HCT116 (cell line): Measurements from ENCODE around the gene ARSK. TPM values are rescaled to one million over a fixed set of nuclear protein-coding genes. Genes with fewer than 3 reads are reported as not detected.

Experiments
- ATAC-seq: fragments of 200-7000 bp; cut with Tn5 transposase; 2 replicates; pipeline ENCODE4 v1.9.1; 2020; ENCODE audit warnings: mild to moderate bottlenecking, moderate library complexity
- BruUV-seq: library from RNA; stranded (reverse); fragments of 400-500 nt; replicated peaks from 2 replicates; lab custom pipeline; 2021; lab: Mats Ljungman, UMichigan
- CTCF ChIA-PET: fragments of 300-600 bp; sonication (Branson Sonifier 250); formaldehyde crosslinking; loops from one replicate; lab custom pipeline; 2021; ENCODE audit warnings: antibody characterized with exemption; lab: Charles Lee
- POLR2A ChIA-PET: fragments of 300-600, 350-600 bp; sonication (Branson Sonifier 250); formaldehyde crosslinking; loops from one replicate; lab custom pipeline; 2021; ENCODE audit warnings: antibody characterized with exemption; lab: Charles Lee
- RAD21 ChIA-PET, 2 experiments: fragments of 300-600 bp; sonication (Branson Sonifier 250); formaldehyde crosslinking; loops; one replicate each; lab custom pipeline; 2023; ENCODE audit warnings: low total read pairs in 2 of 2; ENCODE audit not compliant: uncharacterized antibody in 2 of 2, unreplicated experiment in 2 of 2, low non-redundant PET in 1 of 2; lab: Charles Lee
- DNase-seq: peaks from one replicate; pipeline ENCODE4 v3.0.0-alpha.2; 2010; ENCODE audit warnings: low read depth, low spot score
- H2AFZ ChIP-seq: fragments of 200-600 bp; shearing (Covaris generic), sonication (generic); 2 replicates; pipeline ENCODE4 v1.6.1; 2017; ENCODE audit warnings: low read depth, mixed run types, mixed read lengths, antibody characterized with exemption, low read length; ENCODE audit not compliant: poor library complexity, severe bottlenecking
- H3K27ac ChIP-seq: 2 replicates; pipeline ENCODE4 v1.5.1; 2012; ENCODE audit warnings: low read depth, low read length
- H3K27me3 ChIP-seq: fragments of 200-600 bp; sonication (generic); 2 replicates; pipeline ENCODE4 v1.6.1; 2016; ENCODE audit warnings: mixed run types, low read length, mixed read lengths; ENCODE audit not compliant: insufficient read depth
- H3K36me3 ChIP-seq, 2 experiments: fragments of 200-500 bp in 1 of 2; fragments of 200-600 bp in 1 of 2; sonication (Bioruptor generic) in 1 of 2; sonication (generic) in 1 of 2; 2 replicates each; pipeline versions ENCODE4 v1.5.1 to v1.6.1; 2014 to 2016; ENCODE audit warnings: low read length in 2 of 2, inconsistent platforms in 1 of 2, mixed read lengths in 1 of 2, mixed run types in 1 of 2; ENCODE audit not compliant: insufficient read depth in 2 of 2, control insufficient read depth in 1 of 2
- H3K4me1 ChIP-seq, 2 experiments: fragments of 200-600 bp in 1 of 2; sonication (generic) in 1 of 2; 2 replicates each; pipeline versions ENCODE4 v1.5.1 to v1.6.1; 2012 to 2017; ENCODE audit warnings: low read length in 2 of 2, inconsistent platforms in 1 of 2, mild to moderate bottlenecking in 1 of 2, mixed read lengths in 1 of 2, mixed run types in 1 of 2, moderate library complexity in 1 of 2; ENCODE audit not compliant: insufficient read depth in 2 of 2, control insufficient read depth in 1 of 2
- H3K4me2 ChIP-seq: fragments of 200-600 bp; sonication (generic); 2 replicates; pipeline ENCODE4 v1.6.1; 2017; ENCODE audit warnings: mixed run types, low read length, mixed read lengths
- H3K4me3 ChIP-seq, 2 experiments: fragments of 200-600 bp in 1 of 2; sonication (generic) in 1 of 2; replicated peaks in 1 of 2; 2 replicates each; pipeline ENCODE4 v1.5.1; 2011 to 2016; ENCODE audit warnings: low read length in 2 of 2, control low read depth in 1 of 2, low read depth in 1 of 2, mild to moderate bottlenecking in 1 of 2, mixed read lengths in 1 of 2, mixed run types in 1 of 2
- H3K79me2 ChIP-seq: fragments of 200-600 bp; sonication (generic); 2 replicates; pipeline ENCODE4 v1.6.1; 2017; ENCODE audit warnings: mild to moderate bottlenecking, mixed run types, low read length, moderate library complexity, mixed read lengths; ENCODE audit not compliant: insufficient read depth
- H3K9ac ChIP-seq: fragments of 200-600 bp; sonication (generic); 2 replicates; pipeline ENCODE4 v1.6.1; 2016; ENCODE audit warnings: low read length, mixed read lengths
- H3K9me2 ChIP-seq: fragments of 200-600 bp; sonication (generic), shearing (Covaris generic); 2 replicates; pipeline ENCODE4 v1.6.1; 2017; ENCODE audit warnings: mixed run types, mild to moderate bottlenecking, moderate library complexity; ENCODE audit not compliant: insufficient read depth
- H3K9me3 ChIP-seq, 2 experiments: fragments of 200-500 bp in 1 of 2; fragments of 200-600 bp in 1 of 2; sonication (Bioruptor generic) in 1 of 2; sonication (generic) in 1 of 2; 2 replicates each; pipeline ENCODE4 v1.6.1; 2014 to 2017; ENCODE audit warnings: low read length in 2 of 2, mixed read lengths in 2 of 2, inconsistent platforms in 1 of 2, low read depth in 1 of 2, mild to moderate bottlenecking in 1 of 2, mixed run types in 1 of 2, moderate library complexity in 1 of 2; ENCODE audit not compliant: control insufficient read depth in 1 of 2, insufficient read depth in 1 of 2
- H4K20me1 ChIP-seq: fragments of 200-600 bp; sonication (generic), shearing (Covaris generic); 2 replicates; pipeline ENCODE4 v1.6.1; 2017; ENCODE audit warnings: mixed run types, mild to moderate bottlenecking, moderate library complexity; ENCODE audit not compliant: insufficient read depth
- CBX3 ChIP-seq: IDR thresholded peaks from 2 replicates; pipeline ENCODE4 v1.6.1; 2012; ENCODE audit warnings: low read depth
- CEBPB ChIP-seq: IDR thresholded peaks from 2 replicates; pipeline ENCODE4 v1.6.1; 2012; ENCODE audit warnings: low read depth
- EGR1 ChIP-seq: IDR thresholded peaks from 2 replicates; pipeline ENCODE4 v1.6.1; 2012; ENCODE audit warnings: low read depth
- ELF1 ChIP-seq: IDR thresholded peaks from 2 replicates; pipeline ENCODE4 v1.6.1; 2012; ENCODE audit warnings: low read depth, borderline replicate concordance
- EZH2 ChIP-seq: fragments of 200-600 bp; sonication (generic); IDR thresholded peaks from 2 replicates; pipeline ENCODE4 v1.6.1; 2017; ENCODE audit warnings: antibody characterized with exemption, mixed run types
- EZH2phosphoT487 ChIP-seq: fragments of 200-600 bp; IDR thresholded peaks from 2 replicates; pipeline ENCODE4 v1.6.1; 2018; ENCODE audit warnings: antibody characterized with exemption, borderline replicate concordance
- FOSL1 ChIP-seq: IDR thresholded peaks from 2 replicates; pipeline ENCODE4 v1.6.1; 2012; ENCODE audit warnings: low read depth
- JUND ChIP-seq: IDR thresholded peaks from 2 replicates; pipeline ENCODE4 v1.6.1; 2012
- POLR2A ChIP-seq: IDR thresholded peaks from 2 replicates; pipeline ENCODE4 v1.7.0; 2011; ENCODE audit warnings: borderline replicate concordance; ENCODE audit not compliant: insufficient read depth, insufficient read length; ENCODE audit errors: extremely low read depth
- POLR2AphosphoS5 ChIP-seq: IDR thresholded peaks from 2 replicates; pipeline ENCODE4 v1.6.1; 2011; ENCODE audit warnings: mild to moderate bottlenecking, low read depth, low read length, moderate library complexity
- SP1 ChIP-seq: IDR thresholded peaks from 2 replicates; pipeline ENCODE4 v1.6.1; 2012; ENCODE audit warnings: low read depth
- TCF7L2 ChIP-seq: IDR thresholded peaks from 2 replicates; pipeline ENCODE4 v1.7.0; 2011; ENCODE audit warnings: borderline replicate concordance, inconsistent platforms; ENCODE audit not compliant: insufficient read depth, insufficient read length; ENCODE audit errors: extremely low read depth
- YY1 ChIP-seq: IDR thresholded peaks from 2 replicates; pipeline ENCODE4 v1.6.1; 2011; ENCODE audit warnings: low read length, low read depth, moderate library complexity, mild to moderate bottlenecking; ENCODE audit not compliant: insufficient replicate concordance; ENCODE audit errors: extremely low read depth
- ZFX ChIP-seq: fragments of 450-650 bp; IDR thresholded peaks from 2 replicates; pipeline ENCODE4 v1.6.1; 2017
- intact Hi-C: fragments of 100-400 bp; cut with micrococcal nuclease; formaldehyde crosslinking; loops from 2 replicates; pipeline ENCODE4 v1.10.0; 2022
- total RNA-seq: library from RNA; stranded (reverse); gene quantifications from one replicate; pipeline ENCODE4 v1.2.1, GENCODE V29; 2021; ENCODE audit not compliant: unreplicated experiment
- TF ChIP-seq, protein P1 (sequence below): IDR thresholded peaks from 2 replicates; pipeline ENCODE4 v1.6.1; 2012; ENCODE audit warnings: low read depth

ARSK gene
- total RNA-seq, 1 experiment from 2014 or later: 4.6 TPM

DNA sequence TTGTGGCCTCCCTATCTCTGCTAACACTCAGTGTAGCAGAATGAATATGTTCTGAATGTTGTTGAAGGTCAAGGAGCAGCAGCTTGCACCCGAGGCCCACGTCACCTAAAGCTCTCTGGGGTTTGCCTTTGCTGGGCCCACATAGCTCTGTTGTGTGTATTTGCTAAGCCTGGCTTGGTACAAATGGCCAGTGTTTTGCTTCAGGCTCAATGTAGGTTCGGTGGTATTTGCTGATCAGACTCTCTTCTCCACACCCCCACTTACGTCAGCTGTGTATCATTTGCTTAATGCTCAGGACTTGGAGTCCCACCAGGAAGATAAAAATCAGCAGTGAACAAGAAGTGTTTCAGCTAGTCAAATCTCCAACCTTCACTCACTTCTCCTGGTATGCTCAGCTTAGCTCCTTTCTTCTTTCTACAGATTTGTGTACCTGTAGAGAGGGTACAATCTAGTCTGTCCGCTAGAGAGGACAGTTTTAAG is 86.9 kb downstream of the ARSK start:
- ATAC-seq (no peak), DNase-seq (no peak)
- H3K79me2 ChIP-seq: no peaks in the 10 kb centered on the region
- H4K20me1 ChIP-seq: no peaks in the 10 kb centered on the region
- TF ChIP-seq EGR1: no peak
- TF ChIP-seq CEBPB: no peak
- no peak for TF ChIP-seq EZH2
- TF ChIP-seq FOSL1: no peak
- TF ChIP-seq, protein P1, sequence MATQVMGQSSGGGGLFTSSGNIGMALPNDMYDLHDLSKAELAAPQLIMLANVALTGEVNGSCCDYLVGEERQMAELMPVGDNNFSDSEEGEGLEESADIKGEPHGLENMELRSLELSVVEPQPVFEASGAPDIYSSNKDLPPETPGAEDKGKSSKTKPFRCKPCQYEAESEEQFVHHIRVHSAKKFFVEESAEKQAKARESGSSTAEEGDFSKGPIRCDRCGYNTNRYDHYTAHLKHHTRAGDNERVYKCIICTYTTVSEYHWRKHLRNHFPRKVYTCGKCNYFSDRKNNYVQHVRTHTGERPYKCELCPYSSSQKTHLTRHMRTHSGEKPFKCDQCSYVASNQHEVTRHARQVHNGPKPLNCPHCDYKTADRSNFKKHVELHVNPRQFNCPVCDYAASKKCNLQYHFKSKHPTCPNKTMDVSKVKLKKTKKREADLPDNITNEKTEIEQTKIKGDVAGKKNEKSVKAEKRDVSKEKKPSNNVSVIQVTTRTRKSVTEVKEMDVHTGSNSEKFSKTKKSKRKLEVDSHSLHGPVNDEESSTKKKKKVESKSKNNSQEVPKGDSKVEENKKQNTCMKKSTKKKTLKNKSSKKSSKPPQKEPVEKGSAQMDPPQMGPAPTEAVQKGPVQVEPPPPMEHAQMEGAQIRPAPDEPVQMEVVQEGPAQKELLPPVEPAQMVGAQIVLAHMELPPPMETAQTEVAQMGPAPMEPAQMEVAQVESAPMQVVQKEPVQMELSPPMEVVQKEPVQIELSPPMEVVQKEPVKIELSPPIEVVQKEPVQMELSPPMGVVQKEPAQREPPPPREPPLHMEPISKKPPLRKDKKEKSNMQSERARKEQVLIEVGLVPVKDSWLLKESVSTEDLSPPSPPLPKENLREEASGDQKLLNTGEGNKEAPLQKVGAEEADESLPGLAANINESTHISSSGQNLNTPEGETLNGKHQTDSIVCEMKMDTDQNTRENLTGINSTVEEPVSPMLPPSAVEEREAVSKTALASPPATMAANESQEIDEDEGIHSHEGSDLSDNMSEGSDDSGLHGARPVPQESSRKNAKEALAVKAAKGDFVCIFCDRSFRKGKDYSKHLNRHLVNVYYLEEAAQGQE: no peak
- TF ChIP-seq POLR2A: no peak
- TF ChIP-seq ZFX: no peak
- H3K4me2 ChIP-seq: no peak overlapping the region
- no peaks in the 10 kb centered on the region for H3K9me3 ChIP-seq
- no TSS peak for BruUV-seq
- H3K27me3 ChIP-seq: no peaks in the 10 kb centered on the region
- intact Hi-C loops: no loop called here
- no peak overlapping the region for H3K9ac ChIP-seq
- no peak overlapping the region for H2AFZ ChIP-seq
- no peak overlapping the region for H3K27ac ChIP-seq
- no peak overlapping the region for H3K4me3 ChIP-seq
- H3K9me2 ChIP-seq: no peaks in the 10 kb centered on the region
- ChIA-PET POLR2A (no interaction called here), RAD21 (no interaction called here), CTCF (interaction anchor here (1.1 kb wide), 1 partner anchor 139 kb away, joined by 3 read pairs; no protein-coding TSS in a partner anchor)
- H3K4me1 ChIP-seq: peaks cover 0 to 18% of the 10 kb centered on the region in 2 experiments; a peak in 3 of 4 replicates
- no peaks in the 10 kb centered on the region for H3K36me3 ChIP-seq

DNA sequence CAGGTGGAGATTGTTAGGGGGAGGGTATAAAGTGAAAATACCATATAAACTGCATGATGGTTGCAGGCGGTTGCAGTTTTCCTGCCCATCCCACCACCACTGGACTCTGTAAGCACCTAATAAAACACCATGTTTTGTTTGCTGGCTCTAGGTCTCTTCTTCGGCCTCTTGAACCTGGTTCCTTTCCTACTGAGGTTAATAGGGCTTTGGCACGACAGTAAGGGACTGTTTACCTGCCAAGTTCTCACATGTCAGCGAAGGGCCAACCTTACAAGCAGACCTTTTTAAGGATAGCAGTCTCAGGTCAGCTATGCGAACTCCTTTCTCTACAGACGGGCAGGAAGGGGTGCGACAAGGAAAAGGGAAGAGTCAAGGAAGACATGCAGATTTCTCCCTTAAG is 88.3 kb downstream of the ARSK start:
- Histone ChIP-seq H3K36me3 (no peaks in the 10 kb centered on the region), H3K4me1 (peaks cover 9 to 32% of the 10 kb centered on the region in 2 experiments; a peak in 3 of 4 replicates), H3K9me3 (no peaks in the 10 kb centered on the region), H4K20me1 (no peaks in the 10 kb centered on the region), H3K9me2 (no peaks in the 10 kb centered on the region), H3K9ac (no peak overlapping the region), H3K79me2 (no peaks in the 10 kb centered on the region), H3K27me3 (no peaks in the 10 kb centered on the region), H2AFZ (no peak overlapping the region), H3K4me3 (no peak overlapping the region), H3K4me2 (no peak overlapping the region), H3K27ac (no peak overlapping the region)
- POLR2A ChIA-PET: no interaction called here
- ATAC-seq (no peak), DNase-seq (no peak)
- no TSS peak for BruUV-seq
- intact Hi-C loops: no loop called here
- no peak for TF ChIP-seq EZH2
- no peak for TF ChIP-seq EGR1
- TF ChIP-seq EZH2phosphoT487: no peak
- TF ChIP-seq SP1: no peak
- TF ChIP-seq CBX3: no peak
- no peak for TF ChIP-seq JUND
- TF ChIP-seq YY1: no peak
- TF ChIP-seq TCF7L2: no peak
- no peak for TF ChIP-seq ELF1
- TF ChIP-seq POLR2A: no peak
- TF ChIP-seq POLR2AphosphoS5: no peak
- TF ChIP-seq FOSL1: no peak
- CTCF ChIA-PET: interaction anchor here (3.7 kb wide), 1 partner anchor 138 kb away, joined by 18 read pairs; no protein-coding TSS in a partner anchor
- RAD21 ChIA-PET: no interaction called here
